Trophoblast cell (in vitro differentiated cells and primary cell): Measurements from ENCODE around the gene EML4.
A peak's percentile ranks its signal among the peaks of the same experiment; 100 is the strongest.

ENCODE experiments used
- DNase-seq, 2 donors: peaks; one replicate each; pipeline ENCODE4 v3.0.0-alpha.2; 2016
- H2AFZ ChIP-seq: 2 replicates; pipeline ENCODE4 v1.6.1; 2013; ENCODE audit warnings: low read length, moderate library complexity, mild to moderate bottlenecking; ENCODE audit not compliant: insufficient read depth, poor library complexity
- H2AK5ac ChIP-seq: 2 replicates; pipeline ENCODE4 v1.6.1; 2013; ENCODE audit warnings: mild to moderate bottlenecking, low read length
- H2BK120ac ChIP-seq: 2 replicates; pipeline ENCODE4 v1.6.1; 2013; ENCODE audit warnings: low read length, mild to moderate bottlenecking, moderate library complexity; ENCODE audit not compliant: insufficient read depth, poor library complexity
- H2BK12ac ChIP-seq: 2 replicates; pipeline ENCODE4 v1.6.1; 2013; ENCODE audit warnings: mild to moderate bottlenecking, low read length, moderate library complexity
- H2BK5ac ChIP-seq: 2 replicates; pipeline ENCODE4 v1.6.1; 2013; ENCODE audit warnings: low read length, low read depth, moderate library complexity, mild to moderate bottlenecking; ENCODE audit not compliant: poor library complexity
- H3K14ac ChIP-seq: 2 replicates; pipeline ENCODE4 v1.6.1; 2013; ENCODE audit warnings: mild to moderate bottlenecking, low read length
- H3K18ac ChIP-seq: 2 replicates; pipeline ENCODE4 v1.6.1; 2013; ENCODE audit warnings: mild to moderate bottlenecking, low read length
- H3K23ac ChIP-seq: 2 replicates; pipeline ENCODE4 v1.6.1; 2013; ENCODE audit warnings: low read length
- H3K27ac ChIP-seq: 2 replicates; pipeline ENCODE4 v1.5.1; 2013; ENCODE audit warnings: low read depth, mild to moderate bottlenecking, inconsistent platforms, low read length, moderate library complexity
- H3K27me3 ChIP-seq: 2 replicates; pipeline ENCODE4 v1.6.1; 2013; ENCODE audit warnings: inconsistent platforms, mild to moderate bottlenecking, low read length, moderate library complexity; ENCODE audit not compliant: insufficient read depth
- H3K36me3 ChIP-seq, 2 experiments: 1 replicate in 1 of 2; 2 replicates in 1 of 2; pipeline ENCODE4 v1.6.1; 2013; ENCODE audit warnings: low read length in 2 of 2, mild to moderate bottlenecking in 2 of 2, moderate library complexity in 1 of 2; ENCODE audit not compliant: insufficient read depth in 2 of 2, control insufficient read depth in 1 of 2
- H3K4ac ChIP-seq: 2 replicates; pipeline ENCODE4 v1.6.1; 2013; ENCODE audit warnings: low read depth, mild to moderate bottlenecking, low read length, moderate library complexity
- H3K4me1 ChIP-seq, 2 experiments: 1 replicate in 1 of 2; 2 replicates in 1 of 2; pipeline ENCODE4 v1.6.1; 2013; ENCODE audit warnings: low read length in 2 of 2, mild to moderate bottlenecking in 2 of 2, moderate library complexity in 1 of 2; ENCODE audit not compliant: insufficient read depth in 2 of 2, control insufficient read depth in 1 of 2
- H3K4me2 ChIP-seq: 2 replicates; pipeline ENCODE4 v1.6.1; 2013; ENCODE audit warnings: inconsistent platforms, mild to moderate bottlenecking, low read length, moderate library complexity
- H3K4me3 ChIP-seq: 2 replicates; pipeline ENCODE4 v1.5.1; 2013; ENCODE audit warnings: mild to moderate bottlenecking, low read depth, low read length, inconsistent platforms
- H3K79me1 ChIP-seq: one replicate; pipeline ENCODE4 v1.6.1; 2013; ENCODE audit warnings: low read length
- H3K79me2 ChIP-seq: 2 replicates; pipeline ENCODE4 v1.6.1; 2013; ENCODE audit warnings: low read length, mild to moderate bottlenecking; ENCODE audit not compliant: control insufficient read depth, insufficient read depth, poor library complexity
- H3K9ac ChIP-seq: 2 replicates; pipeline ENCODE4 v1.6.1; 2013; ENCODE audit warnings: mild to moderate bottlenecking, low read length
- H3K9me3 ChIP-seq: 2 replicates; pipeline ENCODE4 v1.6.1; 2013; ENCODE audit warnings: low read depth, mild to moderate bottlenecking, control low read depth, inconsistent platforms, low read length; ENCODE audit not compliant: insufficient read depth
- H4K12ac ChIP-seq: 2 replicates; pipeline ENCODE4 v1.6.1; 2013; ENCODE audit warnings: low read depth, mild to moderate bottlenecking, low read length, moderate library complexity
- H4K8ac ChIP-seq: 2 replicates; pipeline ENCODE4 v1.6.1; 2013; ENCODE audit warnings: low read depth, mild to moderate bottlenecking, low read length, moderate library complexity
- H4K91ac ChIP-seq: one replicate; pipeline ENCODE4 v1.6.1; 2013; ENCODE audit warnings: low read depth, mild to moderate bottlenecking, low read length, moderate library complexity
- WGBS: extraction: QIAGEN DNeasy Blood & Tissue Kit; methylation state at CpG from one replicate; pipeline ENCODE4 v1.1.7; 2013; ENCODE audit warnings: missing lambda C conversion rate; ENCODE audit not compliant: insufficient read length, insufficient coverage; ENCODE audit errors: extremely low coverage; 5-methylcytosine and 5-hydroxymethylcytosine counted together

The EML4 gene

DNA sequence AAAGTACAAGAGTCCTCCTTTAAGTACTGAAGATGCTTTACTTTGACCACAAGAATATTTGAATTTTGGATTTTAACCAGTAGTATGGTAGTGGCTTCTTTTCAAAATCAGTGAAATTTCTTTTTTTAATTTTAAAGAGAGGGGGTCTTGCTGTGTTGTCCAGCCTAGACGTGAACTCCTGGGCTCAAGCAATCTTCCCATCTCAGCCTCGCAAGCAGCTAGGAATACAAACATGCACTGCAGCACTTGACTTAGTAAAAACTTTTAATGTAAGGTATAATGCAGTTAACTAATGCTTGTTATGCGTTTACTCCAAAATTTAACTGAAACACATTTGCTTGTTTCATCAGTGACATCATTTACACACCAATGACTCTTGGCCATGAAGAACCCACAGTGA is 49.6 kb downstream of the EML4 start:
- Histone ChIP-seq H2AK5ac (no peak overlapping the region), H3K79me1 (no peaks in the 10 kb centered on the region), H2BK12ac (no peak overlapping the region), H3K4me2 (no peak overlapping the region), H4K91ac (no peak overlapping the region), H3K14ac (no peak overlapping the region), H2AFZ (no peak overlapping the region), H4K8ac (no peak overlapping the region), H3K4ac (no peak overlapping the region), H2BK5ac (no peak overlapping the region), H4K12ac (no peak overlapping the region), H3K36me3 (no peaks in the 10 kb centered on the region), H3K4me3 (no peak overlapping the region), H3K4me1 (no peaks in the 10 kb centered on the region), H3K9ac (no peak overlapping the region), H3K9me3 (no peaks in the 10 kb centered on the region), H3K27me3 (no peaks in the 10 kb centered on the region), H3K18ac (no peak overlapping the region), H3K79me2 (no peaks in the 10 kb centered on the region), H2BK120ac (no peak overlapping the region), H3K27ac (no peak overlapping the region), H3K23ac (no peak overlapping the region)
- WGBS = no CpG with 5 or more reads among the region's 3 CpGs
- no peak for DNase-seq

DNA sequence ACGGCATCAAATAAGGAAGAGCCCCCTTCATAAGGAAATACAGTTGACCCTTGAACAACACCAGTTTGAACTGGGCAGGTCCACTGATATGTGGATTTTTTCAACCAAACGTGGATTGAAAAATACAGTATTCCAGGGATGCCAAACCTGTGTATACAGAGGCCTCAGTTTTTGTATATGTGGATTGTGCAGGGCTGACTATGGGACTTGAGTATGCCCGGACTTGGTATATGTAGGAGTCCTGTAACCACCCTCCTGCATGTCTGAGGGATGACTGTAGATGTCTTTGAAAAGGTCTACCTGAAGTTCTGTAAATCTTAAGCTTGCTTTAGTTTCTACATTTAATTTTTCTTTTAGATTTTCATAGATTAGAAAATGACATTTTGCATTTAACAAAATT is 50.0 kb downstream of the EML4 start:
- H3K4ac ChIP-seq = no peak overlapping the region
- no peaks in the 10 kb centered on the region for H3K9me3 ChIP-seq
- H3K79me1 ChIP-seq = no peaks in the 10 kb centered on the region
- WGBS = no CpG with 5 or more reads among the region's 3 CpGs
- H3K4me1 ChIP-seq = no peaks in the 10 kb centered on the region
- no peak overlapping the region for H4K12ac ChIP-seq
- no peaks in the 10 kb centered on the region for H3K36me3 ChIP-seq
- H3K4me2 ChIP-seq = no peak overlapping the region
- no peak overlapping the region for H2BK5ac ChIP-seq
- no peak overlapping the region for H2AFZ ChIP-seq
- H3K4me3 ChIP-seq = no peak overlapping the region
- no peak overlapping the region for H4K8ac ChIP-seq
- H2BK12ac ChIP-seq = no peak overlapping the region
- no peak overlapping the region for H2AK5ac ChIP-seq
- no peak overlapping the region for H3K23ac ChIP-seq
- H3K14ac ChIP-seq = no peak overlapping the region
- H3K27ac ChIP-seq = no peak overlapping the region
- no peak overlapping the region for H3K18ac ChIP-seq
- H4K91ac ChIP-seq = no peak overlapping the region
- H3K27me3 ChIP-seq = no peaks in the 10 kb centered on the region
- DNase-seq = peak; percentile 35 to 59
- H2BK120ac ChIP-seq = no peak overlapping the region
- no peaks in the 10 kb centered on the region for H3K79me2 ChIP-seq
- H3K9ac ChIP-seq = no peak overlapping the region

DNA sequence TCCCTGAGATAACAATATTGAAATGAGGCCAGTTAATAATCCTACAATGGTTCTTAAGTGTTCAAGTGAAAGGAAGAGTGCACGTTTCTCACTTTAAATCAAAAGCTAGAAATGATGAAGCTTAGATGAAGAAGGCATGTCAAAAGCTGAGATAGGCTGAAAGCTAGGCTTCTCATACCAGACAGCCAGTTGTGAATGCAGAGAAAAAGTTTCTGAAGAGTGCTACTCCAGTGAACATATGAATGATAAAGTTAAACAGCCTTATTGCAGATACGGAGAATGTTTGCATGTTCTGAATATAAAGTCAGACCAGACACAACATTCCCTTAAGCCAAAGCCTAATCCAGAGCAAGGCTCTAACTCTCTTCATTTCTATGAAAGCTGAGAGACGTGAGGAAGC is 51.4 kb downstream of the EML4 start:
- no peaks in the 10 kb centered on the region for H3K79me2 ChIP-seq
- H3K27ac ChIP-seq = no peak overlapping the region
- H4K8ac ChIP-seq = no peak overlapping the region
- H3K9me3 ChIP-seq = no peaks in the 10 kb centered on the region
- no peak overlapping the region for H3K9ac ChIP-seq
- no peak overlapping the region for H2BK12ac ChIP-seq
- H3K79me1 ChIP-seq = no peaks in the 10 kb centered on the region
- no peak overlapping the region for H3K23ac ChIP-seq
- no peak overlapping the region for H4K91ac ChIP-seq
- H3K4ac ChIP-seq = no peak overlapping the region
- no peaks in the 10 kb centered on the region for H3K36me3 ChIP-seq
- no peak overlapping the region for H3K4me3 ChIP-seq
- H3K27me3 ChIP-seq = no peaks in the 10 kb centered on the region
- no peak overlapping the region for H2AFZ ChIP-seq
- no peak overlapping the region for H3K18ac ChIP-seq
- no peak for DNase-seq
- no peaks in the 10 kb centered on the region for H3K4me1 ChIP-seq
- no peak overlapping the region for H3K14ac ChIP-seq
- no peak overlapping the region for H4K12ac ChIP-seq
- no CpG with 5 or more reads among the region's 3 CpGs for WGBS
- no peak overlapping the region for H2BK5ac ChIP-seq
- no peak overlapping the region for H3K4me2 ChIP-seq
- no peak overlapping the region for H2BK120ac ChIP-seq
- H2AK5ac ChIP-seq = no peak overlapping the region

DNA sequence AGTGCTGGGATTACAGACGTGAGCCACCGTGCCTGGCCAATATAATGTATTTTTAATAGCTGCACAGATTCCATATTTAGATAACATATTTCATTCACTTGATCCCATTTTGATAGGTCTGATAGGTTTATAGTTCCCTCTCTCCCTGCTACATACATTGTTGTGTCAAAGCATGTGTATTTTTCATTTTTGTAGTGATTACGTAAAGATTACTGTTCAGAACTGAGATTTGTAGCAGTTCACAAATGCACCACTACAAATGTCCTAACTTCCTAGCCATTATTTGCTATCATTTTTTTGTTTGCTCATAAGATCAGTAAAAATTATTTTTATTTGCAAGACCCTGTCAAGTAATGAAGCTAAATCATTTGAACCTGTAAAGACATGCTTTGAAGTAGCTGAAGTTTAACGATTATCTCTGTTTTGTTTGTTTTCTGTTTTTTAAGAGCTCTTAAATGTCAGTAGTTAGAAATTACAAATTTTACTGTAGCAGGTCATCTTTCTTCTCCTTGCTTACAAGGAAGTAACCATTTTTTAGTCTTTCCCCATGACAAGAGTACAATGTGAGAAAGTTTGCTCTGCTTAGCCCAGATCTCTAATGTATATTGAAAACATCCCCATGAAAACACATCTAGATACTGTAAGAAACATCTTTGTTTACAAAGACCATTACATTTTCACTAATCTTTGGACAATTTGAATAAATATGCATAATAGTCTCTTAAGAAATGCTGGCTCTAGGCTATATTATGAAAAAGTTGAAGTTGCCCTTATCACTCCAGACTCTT is 54.1 kb downstream of the EML4 start:
- no peak overlapping the region for H3K14ac ChIP-seq
- H3K4ac ChIP-seq = no peak overlapping the region
- no CpG with 5 or more reads among the region's 4 CpGs for WGBS

More for the DNA sequence above, 54.1 kb downstream of the EML4 start:
- H3K9ac ChIP-seq = no peak overlapping the region
- H2BK12ac ChIP-seq = no peak overlapping the region
- H3K36me3 ChIP-seq = no peaks in the 10 kb centered on the region
- H3K4me1 ChIP-seq = no peaks in the 10 kb centered on the region
- no peak overlapping the region for H2BK5ac ChIP-seq
- no peak overlapping the region for H3K18ac ChIP-seq
- H4K8ac ChIP-seq = no peak overlapping the region
- no peak overlapping the region for H3K4me2 ChIP-seq
- H3K27me3 ChIP-seq = no peaks in the 10 kb centered on the region
- no peaks in the 10 kb centered on the region for H3K9me3 ChIP-seq
- H4K91ac ChIP-seq = no peak overlapping the region
- H3K27ac ChIP-seq = no peak overlapping the region
- no peak overlapping the region for H2AK5ac ChIP-seq
- no peak overlapping the region for H3K4me3 ChIP-seq
- H2AFZ ChIP-seq = no peak overlapping the region
- DNase-seq = no peak
- no peak overlapping the region for H3K23ac ChIP-seq
- H3K79me2 ChIP-seq = no peaks in the 10 kb centered on the region
- no peak overlapping the region for H2BK120ac ChIP-seq
- H3K79me1 ChIP-seq = no peaks in the 10 kb centered on the region
- no peak overlapping the region for H4K12ac ChIP-seq
